Measurements from ENCODE around the gene ORAI3.

- no peak for TF ChIP-seq CTCF (IDR thresholded peaks at IDR 0.05)
- TF ChIP-seq POLR2A (IDR thresholded peaks at IDR 0.05) = no peak
Measured at GRCh38 chr16:30995927-30996323, 47.1 kb downstream of the ORAI3 start.

Data from vagina (tissue), 2 donors.